ENCODE results near the gene EYA2. TPM values are rescaled to one million over a fixed set of nuclear protein-coding genes. Genes with fewer than 3 reads are reported as not detected.

EYA2 gene
- polyA plus RNA-seq, 3 donors, result 0.04 to 0.16 TPM; not detected in 1

- no peaks in the 10 kb centered on the region for H3K79me2 ChIP-seq (ENCODE audit: insufficient read depth, low read length)
- H4K20me1 ChIP-seq (ENCODE audit: insufficient read depth, low read length), result no peaks in the 10 kb centered on the region
- 100% methylated on average over 4 of the region's 11 CpGs for WGBS (ENCODE audit: insufficient coverage)
- H3K9ac ChIP-seq (ENCODE audit: insufficient read depth, low read length, poor library complexity, severe bottlenecking), result no peak overlapping the region
- DNase-seq, result no peak
- H3K4me2 ChIP-seq (replicated peaks; ENCODE audit: extremely low read depth, low read length, poor library complexity, severe bottlenecking), result no peak overlapping the region
- no peaks in the 10 kb centered on the region for H3K4me1 Mint-ChIP-seq
- no peaks in the 10 kb centered on the region for H3K36me3 ChIP-seq (replicated peaks in 1 of 2; ENCODE audit: control insufficient read depth in 1 of 2, insufficient read depth in 2 of 2, low read length in 2 of 2)
- no peak overlapping the region for H3K4me3 Mint-ChIP-seq
- H3K27ac Mint-ChIP-seq, result no peak overlapping the region
- H3K4me1 ChIP-seq (ENCODE audit: control insufficient read depth in 1 of 2, insufficient read depth in 2 of 2, low read length in 2 of 2), result no peaks in the 10 kb centered on the region
- no peak overlapping the region for H3K27ac ChIP-seq (ENCODE audit: low read depth in 1 of 2, low read length in 2 of 2)
- H3K9me3 Mint-ChIP-seq, result peaks cover 0 to 4% (median 0%) of the 10 kb centered on the region in 7 donors
- H3K36me3 Mint-ChIP-seq, result no peaks in the 10 kb centered on the region
- H3K27me3 ChIP-seq (ENCODE audit: control insufficient read depth in 2 of 2, insufficient read depth in 2 of 2, low read length in 2 of 2), result no peaks in the 10 kb centered on the region
- no peak for TF ChIP-seq CTCF (IDR thresholded peaks at IDR 0.05)
- intact Hi-C loops (cut with micrococcal nuclease), result no loop called here
- no peak overlapping the region for H3K4me3 ChIP-seq (replicated peaks in 1 of 3; ENCODE audit: low read depth in 2 of 3, low read length in 3 of 3)
- peaks cover 2 to 10% (median 8%) of the 10 kb centered on the region in 3 donors for H3K27me3 Mint-ChIP-seq (ENCODE audit: low read depth in 3 of 3)
- no peaks in the 10 kb centered on the region for H3K9me3 ChIP-seq (replicated peaks in 1 of 2; ENCODE audit: control insufficient read depth in 1 of 2, insufficient read depth in 1 of 2, low read length in 2 of 2)
- H2AFZ ChIP-seq (ENCODE audit: insufficient read depth, low read depth, low read length, poor library complexity, severe bottlenecking), result no peak overlapping the region
Measured at GRCh38 chr20:46943861-46944591, 49.4 kb downstream of the EYA2 start.

- no peaks in the 10 kb centered on the region for H3K9me3 ChIP-seq (replicated peaks in 1 of 2; ENCODE audit: control insufficient read depth in 1 of 2, insufficient read depth in 1 of 2, low read length in 2 of 2)
- Mint-ChIP-seq H3K4me1 (no peaks in the 10 kb centered on the region), H3K27ac (no peak overlapping the region), H3K27me3 (ENCODE audit: low read depth in 3 of 3) (peaks cover 1 to 15% (median 8%) of the 10 kb centered on the region in 3 donors), H3K4me3 (no peak overlapping the region), H3K36me3 (no peaks in the 10 kb centered on the region), H3K9me3 (peaks cover 0 to 4% (median 0%) of the 10 kb centered on the region in 7 donors)
- no peak for TF ChIP-seq CTCF (IDR thresholded peaks at IDR 0.05)
- H3K36me3 ChIP-seq (replicated peaks in 1 of 2; ENCODE audit: control insufficient read depth in 1 of 2, insufficient read depth in 2 of 2, low read length in 2 of 2), result no peaks in the 10 kb centered on the region
- no peaks in the 10 kb centered on the region for H4K20me1 ChIP-seq (ENCODE audit: insufficient read depth, low read length)
- no peaks in the 10 kb centered on the region for H3K4me1 ChIP-seq (ENCODE audit: control insufficient read depth in 1 of 2, insufficient read depth in 2 of 2, low read length in 2 of 2)
- DNase-seq, result no peak
- no peak overlapping the region for H3K4me3 ChIP-seq (replicated peaks in 1 of 3; ENCODE audit: low read depth in 2 of 3, low read length in 3 of 3)
- no peaks in the 10 kb centered on the region for H3K27me3 ChIP-seq (ENCODE audit: control insufficient read depth in 2 of 2, insufficient read depth in 2 of 2, low read length in 2 of 2)
- intact Hi-C loops (cut with micrococcal nuclease), result no loop called here
- no peak overlapping the region for H2AFZ ChIP-seq (ENCODE audit: insufficient read depth, low read depth, low read length, poor library complexity, severe bottlenecking)
- H3K79me2 ChIP-seq (ENCODE audit: insufficient read depth, low read length), result no peaks in the 10 kb centered on the region
- H3K9ac ChIP-seq (ENCODE audit: insufficient read depth, low read length, poor library complexity, severe bottlenecking), result no peak overlapping the region
- H3K4me2 ChIP-seq (replicated peaks; ENCODE audit: extremely low read depth, low read length, poor library complexity, severe bottlenecking), result no peak overlapping the region
- 75% methylated on average over 2 of the region's 9 CpGs for WGBS (ENCODE audit: insufficient coverage)
- H3K27ac ChIP-seq (ENCODE audit: low read depth in 1 of 2, low read length in 2 of 2), result no peak overlapping the region
Measured at GRCh38 chr20:46945465-46945864, 50.8 kb downstream of the EYA2 start.

Measured in CD14-positive monocyte (primary cell).